GM10847 (cell line): ENCODE data around the gene BCL11A.

Experiments
- POLR2A ChIP-seq: IDR thresholded peaks from 2 replicates; pipeline ENCODE4 v1.6.1; 2011; ENCODE audit not compliant: insufficient read length; ENCODE audit errors: extremely low read depth

Gene BCL11A

GRCh38 chr2:60539140-60539539 lies 14.3 kb downstream of the BCL11A start:
- TF ChIP-seq POLR2A: no peak

GRCh38 chr2:60538101-60538500 lies 15.4 kb downstream of the BCL11A start:
- TF ChIP-seq POLR2A: no peak

- TF ChIP-seq POLR2A: no peak
Measured at GRCh38 chr2:60536746-60537145, 16.7 kb downstream of the BCL11A start.

- TF ChIP-seq POLR2A: no peak
Measured at GRCh38 chr2:60535685-60536312, 17.7 kb downstream of the BCL11A start.

GRCh38 chr2:60534892-60535684 lies 18.4 kb downstream of the BCL11A start:
- TF ChIP-seq POLR2A: no peak

- TF ChIP-seq POLR2A: no peak
Measured at GRCh38 chr2:60534052-60534685, 19.3 kb downstream of the BCL11A start.

- no peak for TF ChIP-seq POLR2A
Measured at GRCh38 chr2:60533101-60534051, 20.1 kb downstream of the BCL11A start.

- TF ChIP-seq POLR2A: no peak
Measured at GRCh38 chr2:60532421-60532820, 21.0 kb downstream of the BCL11A start.

- no peak for TF ChIP-seq POLR2A
Measured at GRCh38 chr2:60531701-60532133, 21.7 kb downstream of the BCL11A start.

GRCh38 chr2:60530660-60531281 lies 22.7 kb downstream of the BCL11A start:
- no peak for TF ChIP-seq POLR2A

GRCh38 chr2:60529785-60530627 lies 23.4 kb downstream of the BCL11A start:
- TF ChIP-seq POLR2A: no peak

- no peak for TF ChIP-seq POLR2A
Measured at GRCh38 chr2:60529136-60529784, 24.2 kb downstream of the BCL11A start.

- no peak for TF ChIP-seq POLR2A
Measured at GRCh38 chr2:60528281-60529020, 25.0 kb downstream of the BCL11A start.

- no peak for TF ChIP-seq POLR2A
Measured at GRCh38 chr2:60527762-60528161, 25.7 kb downstream of the BCL11A start.
